Neuron (in vitro differentiated cells): ENCODE data around the gene C20orf141.

Experiments
- H2AFZ ChIP-seq: one replicate; pipeline ENCODE4 v1.6.1; 2013; ENCODE audit warnings: low read depth, mild to moderate bottlenecking, inconsistent platforms, low read length, moderate library complexity
- H3K27me3 ChIP-seq: one replicate; pipeline ENCODE4 v1.6.1; 2013; ENCODE audit warnings: low read length; ENCODE audit not compliant: insufficient read depth
- H3K36me3 ChIP-seq: one replicate; pipeline ENCODE4 v1.6.1; 2013; ENCODE audit warnings: low read length; ENCODE audit not compliant: insufficient read depth
- H3K4me1 ChIP-seq: one replicate; pipeline ENCODE4 v1.6.1; 2013; ENCODE audit warnings: low read length; ENCODE audit not compliant: insufficient read depth
- H3K4me3 ChIP-seq: 2 replicates; pipeline ENCODE4 v1.5.1; 2013; ENCODE audit warnings: mild to moderate bottlenecking, low read length, moderate library complexity
- H3K9me3 ChIP-seq: one replicate; pipeline ENCODE4 v1.6.1; 2013; ENCODE audit warnings: low read length

C20orf141 gene

GRCh38 chr20:2794866-2795447 lies 19.8 kb upstream of the C20orf141 start:
- H3K27me3 ChIP-seq: no peaks in the 10 kb centered on the region
- H3K9me3 ChIP-seq: no peaks in the 10 kb centered on the region
- H3K4me3 ChIP-seq: no peak overlapping the region
- H3K36me3 ChIP-seq: peaks cover 47% of the 10 kb centered on the region
- no peak overlapping the region for H2AFZ ChIP-seq
- peaks cover 9% of the 10 kb centered on the region for H3K4me1 ChIP-seq

GRCh38 chr20:2795451-2795850 lies 19.3 kb upstream of the C20orf141 start:
- Histone ChIP-seq H3K9me3 (no peaks in the 10 kb centered on the region), H3K27me3 (no peaks in the 10 kb centered on the region), H3K4me3 (no peak overlapping the region), H3K4me1 (peaks cover 10% of the 10 kb centered on the region), H2AFZ (no peak overlapping the region), H3K36me3 (peaks cover 47% of the 10 kb centered on the region)

GRCh38 chr20:2796011-2796660 lies 18.7 kb upstream of the C20orf141 start:
- peaks cover 14% of the 10 kb centered on the region for H3K4me1 ChIP-seq
- no peak overlapping the region for H2AFZ ChIP-seq
- no peaks in the 10 kb centered on the region for H3K27me3 ChIP-seq
- H3K9me3 ChIP-seq: no peaks in the 10 kb centered on the region
- H3K36me3 ChIP-seq: peaks cover 47% of the 10 kb centered on the region
- no peak overlapping the region for H3K4me3 ChIP-seq

GRCh38 chr20:2797136-2797983 lies 17.4 kb upstream of the C20orf141 start:
- H3K4me3 ChIP-seq: no peak overlapping the region
- peaks cover 47% of the 10 kb centered on the region for H3K36me3 ChIP-seq
- no peaks in the 10 kb centered on the region for H3K27me3 ChIP-seq
- H3K4me1 ChIP-seq: peaks cover 14% of the 10 kb centered on the region
- H3K9me3 ChIP-seq: no peaks in the 10 kb centered on the region
- no peak overlapping the region for H2AFZ ChIP-seq

GRCh38 chr20:2798095-2798805 lies 16.5 kb upstream of the C20orf141 start:
- Histone ChIP-seq H3K27me3 (no peaks in the 10 kb centered on the region), H3K9me3 (no peaks in the 10 kb centered on the region), H2AFZ (no peak overlapping the region), H3K4me1 (peaks cover 14% of the 10 kb centered on the region), H3K4me3 (no peak overlapping the region), H3K36me3 (peaks cover 47% of the 10 kb centered on the region)

- no peaks in the 10 kb centered on the region for H3K9me3 ChIP-seq
- H3K36me3 ChIP-seq: peaks cover 44% of the 10 kb centered on the region
- no peaks in the 10 kb centered on the region for H3K27me3 ChIP-seq
- H2AFZ ChIP-seq: no peak overlapping the region
- peaks cover 14% of the 10 kb centered on the region for H3K4me1 ChIP-seq
- no peak overlapping the region for H3K4me3 ChIP-seq
Observed at GRCh38 chr20:2798814-2799213, 16.0 kb upstream of the C20orf141 start.

GRCh38 chr20:2799271-2799670 lies 15.5 kb upstream of the C20orf141 start:
- H3K27me3 ChIP-seq: no peaks in the 10 kb centered on the region
- H3K4me1 ChIP-seq: peaks cover 14% of the 10 kb centered on the region
- peaks cover 44% of the 10 kb centered on the region for H3K36me3 ChIP-seq
- H2AFZ ChIP-seq: no peak overlapping the region
- no peaks in the 10 kb centered on the region for H3K9me3 ChIP-seq
- H3K4me3 ChIP-seq: peak overlapping the region; percentile 59

- peaks cover 42% of the 10 kb centered on the region for H3K36me3 ChIP-seq
- peaks cover 14% of the 10 kb centered on the region for H3K4me1 ChIP-seq
- H3K9me3 ChIP-seq: no peaks in the 10 kb centered on the region
- H3K27me3 ChIP-seq: no peaks in the 10 kb centered on the region
- peak overlapping the region; percentile 59 for H3K4me3 ChIP-seq
- H2AFZ ChIP-seq: peak overlapping the region; percentile 81
Observed at GRCh38 chr20:2799688-2800520, 14.9 kb upstream of the C20orf141 start.

- H3K9me3 ChIP-seq: no peaks in the 10 kb centered on the region
- peak within 1 kb of the TSS; percentile 59 for H3K4me3 ChIP-seq
- peaks cover 34% of the 10 kb centered on the region for H3K36me3 ChIP-seq
- H3K27me3 ChIP-seq: no peaks in the 10 kb centered on the region
- H2AFZ ChIP-seq: peak within 1 kb of the TSS; percentile 81
- H3K4me1 ChIP-seq: peaks cover 14% of the 10 kb centered on the region
Observed at GRCh38 chr20:2800521-2801285, 14.1 kb upstream of the C20orf141 start, which contains the start of gene CPXM1. TSS of gene CPXM1 (minus strand) at chr20:2800627. CDS start at chr20:2800572, 55 bp downstream.

GRCh38 chr20:2801286-2801728 lies 13.5 kb upstream of the C20orf141 start:
- no peaks in the 10 kb centered on the region for H3K9me3 ChIP-seq
- peak overlapping the region; percentile 59 for H3K4me3 ChIP-seq
- peak overlapping the region; percentile 81 for H2AFZ ChIP-seq
- H3K27me3 ChIP-seq: no peaks in the 10 kb centered on the region
- H3K36me3 ChIP-seq: peaks cover 28% of the 10 kb centered on the region
- H3K4me1 ChIP-seq: peaks cover 14% of the 10 kb centered on the region

GRCh38 chr20:2804041-2804828 lies 10.6 kb upstream of the C20orf141 start:
- Histone ChIP-seq H3K4me1 (peaks cover 12% of the 10 kb centered on the region), H2AFZ (no peak overlapping the region), H3K36me3 (peaks cover under 1% of the 10 kb centered on the region), H3K27me3 (no peaks in the 10 kb centered on the region), H3K4me3 (no peak overlapping the region), H3K9me3 (no peaks in the 10 kb centered on the region)
